GM12891 (cell line): ENCODE results near the gene TEX2.

Experiments used
- DNase-seq: peaks from one replicate; pipeline ENCODE4 v3.0.0; 2011; ENCODE audit warnings: low spot score; ENCODE audit not compliant: insufficient read length
- FAIRE-seq: peaks from 2 replicates; lab custom pipeline; 2011; peaks lifted over from hg19 to GRCh38; lab: Jason Lieb, UNC
- PAX5 ChIP-seq: IDR thresholded peaks from 2 replicates; pipeline ENCODE4 v1.6.1; 2011; ENCODE audit warnings: low read length, moderate library complexity, mild to moderate bottlenecking; ENCODE audit not compliant: insufficient read depth, severe bottlenecking
- POLR2A ChIP-seq: IDR thresholded peaks from 2 replicates; pipeline ENCODE4 v1.6.1; 2011; ENCODE audit warnings: low read depth, low read length, control low read depth
- POLR2AphosphoS5 ChIP-seq: IDR thresholded peaks from 2 replicates; pipeline ENCODE4 v1.6.1; 2011; ENCODE audit warnings: low read depth, low read length, control low read depth
- POU2F2 ChIP-seq: IDR thresholded peaks from 2 replicates; pipeline ENCODE4 v1.6.1; 2011; ENCODE audit warnings: low read depth, mild to moderate bottlenecking, control low read depth, low read length, moderate library complexity
- SPI1 ChIP-seq: IDR thresholded peaks from 2 replicates; pipeline ENCODE4 v1.6.1; 2011; ENCODE audit warnings: low read depth, low read length, control low read depth
- TAF1 ChIP-seq: IDR thresholded peaks from 2 replicates; pipeline ENCODE4 v1.6.1; 2011; ENCODE audit warnings: low read depth, low read length, control low read depth

The TEX2 gene

GRCh38 chr17:64138441-64138840, 124.6 kb downstream of the TEX2 start:
- TF ChIP-seq POLR2AphosphoS5 (no peak), TAF1 (no peak), POU2F2 (no peak), POLR2A (no peak), SPI1 (no peak), PAX5 (no peak)
- FAIRE-seq, result no peak
- DNase-seq, result no peak

GRCh38 chr17:64135000-64135399, 128.1 kb downstream of the TEX2 start:
- TF ChIP-seq TAF1 (no peak), POLR2AphosphoS5 (no peak), SPI1 (no peak), POLR2A (no peak), POU2F2 (no peak), PAX5 (no peak)
- no peak for DNase-seq
- FAIRE-seq, result no peak

- DNase-seq (no peak), FAIRE-seq (no peak)
- TF ChIP-seq POU2F2, result no peak
- no peak for TF ChIP-seq PAX5
- TF ChIP-seq TAF1, result no peak
- no peak for TF ChIP-seq SPI1
- TF ChIP-seq POLR2A, result no peak
- no peak for TF ChIP-seq POLR2AphosphoS5
These were observed 128.7 kb downstream of the TEX2 start for GRCh38 chr17:64134216-64134970.

- peak; percentile 43 for FAIRE-seq
- TF ChIP-seq POLR2AphosphoS5, result no peak
- no peak for TF ChIP-seq SPI1
- TF ChIP-seq POLR2A, result no peak
- TF ChIP-seq PAX5, result no peak
- no peak for TF ChIP-seq POU2F2
- no peak for TF ChIP-seq TAF1
- no peak for DNase-seq
These were observed 129.4 kb downstream of the TEX2 start for GRCh38 chr17:64133546-64134215.

- FAIRE-seq, result no peak
- no peak for DNase-seq
- TF ChIP-seq POU2F2, result no peak
- TF ChIP-seq TAF1, result no peak
- TF ChIP-seq SPI1, result no peak
- no peak for TF ChIP-seq PAX5
- TF ChIP-seq POLR2AphosphoS5, result no peak
- no peak for TF ChIP-seq POLR2A
These were observed 131.3 kb downstream of the TEX2 start for GRCh38 chr17:64131606-64132270.

GRCh38 chr17:64130559-64131001, 132.5 kb downstream of the TEX2 start:
- no peak for DNase-seq
- FAIRE-seq, result no peak
- TF ChIP-seq SPI1, result peak; percentile 21; the same call in 1 of the 2 replicates
- TF ChIP-seq TAF1, result no peak
- no peak for TF ChIP-seq PAX5
- 0 out of 2 replicates have a peak, but pooled peaks have one; percentile 22 for TF ChIP-seq POLR2A
- no peak for TF ChIP-seq POLR2AphosphoS5
- 0 out of 2 replicates have a peak, but pooled peaks have one; percentile 51 for TF ChIP-seq POU2F2

- peak; percentile 82 for DNase-seq
- peak; percentile 92 for FAIRE-seq
- TF ChIP-seq POU2F2 (no peak), TAF1 (peak; percentile 74), PAX5 (no peak), POLR2A (peak; percentile 94), SPI1 (no peak), POLR2AphosphoS5 (peak; percentile 87)
These were observed 133.1 kb downstream of the TEX2 start, which contains the start of gene ERN1 for GRCh38 chr17:64129765-64130558. ERN1 (minus strand) TSS chr17:64130144; CDS start chr17:64130029, 115 bp downstream.

GRCh38 chr17:64129515-64129764, 133.6 kb downstream of the TEX2 start:
- DNase-seq (no peak), FAIRE-seq (no peak)
- TF ChIP-seq PAX5 (no peak), POLR2A (no peak), TAF1 (no peak), POU2F2 (no peak), SPI1 (no peak), POLR2AphosphoS5 (no peak)
